Progenitor cell of endocrine pancreas (in vitro differentiated cells): ENCODE results near the gene CCDC40. TPM values are rescaled to one million over a fixed set of nuclear protein-coding genes. Genes with fewer than 3 reads are reported as not detected.

Experiments used
- DNase-seq: peaks from one replicate; pipeline ENCODE4 v3.0.0; 2021; ENCODE audit warnings: low spot score; ENCODE audit not compliant: unreplicated experiment
- H3K27ac Mint-ChIP-seq: 2 replicates; pipeline ENCODE4 v1.8.0; 2021; ENCODE audit warnings: mild to moderate bottlenecking, moderate library complexity, mixed read lengths
- H3K27me3 Mint-ChIP-seq: 2 replicates; pipeline ENCODE4 v1.8.0; 2021; ENCODE audit warnings: mixed read lengths
- H3K36me3 Mint-ChIP-seq: 2 replicates; pipeline ENCODE4 v1.8.0; 2022; ENCODE audit warnings: mixed read lengths; ENCODE audit not compliant: insufficient read depth
- H3K4me1 Mint-ChIP-seq: 2 replicates; pipeline ENCODE4 v1.8.0; 2021; ENCODE audit warnings: low read depth, mixed read lengths
- H3K4me3 Mint-ChIP-seq: 2 replicates; pipeline ENCODE4 v1.8.0; 2021; ENCODE audit warnings: low read depth, mild to moderate bottlenecking, moderate library complexity, mixed read lengths
- H3K9me3 Mint-ChIP-seq: 2 replicates; pipeline ENCODE4 v1.8.0; 2021; ENCODE audit warnings: low read depth, mixed read lengths
- total RNA-seq: library from RNA; stranded (reverse); gene quantifications from 2 replicates; pipeline ENCODE4 v1.2.1, GENCODE V29; 2021
- TF ChIP-seq, protein P1 (sequence below): fragments of 200-600 bp; sonication (generic); IDR thresholded peaks from one replicate; pipeline ENCODE4 v1.5.0; 2021; ENCODE audit warnings: antibody characterized with exemption, mild to moderate bottlenecking; ENCODE audit not compliant: unreplicated experiment

Gene CCDC40
- total RNA-seq, 1 donor from 2014 or later: 26.9 TPM

DNA sequence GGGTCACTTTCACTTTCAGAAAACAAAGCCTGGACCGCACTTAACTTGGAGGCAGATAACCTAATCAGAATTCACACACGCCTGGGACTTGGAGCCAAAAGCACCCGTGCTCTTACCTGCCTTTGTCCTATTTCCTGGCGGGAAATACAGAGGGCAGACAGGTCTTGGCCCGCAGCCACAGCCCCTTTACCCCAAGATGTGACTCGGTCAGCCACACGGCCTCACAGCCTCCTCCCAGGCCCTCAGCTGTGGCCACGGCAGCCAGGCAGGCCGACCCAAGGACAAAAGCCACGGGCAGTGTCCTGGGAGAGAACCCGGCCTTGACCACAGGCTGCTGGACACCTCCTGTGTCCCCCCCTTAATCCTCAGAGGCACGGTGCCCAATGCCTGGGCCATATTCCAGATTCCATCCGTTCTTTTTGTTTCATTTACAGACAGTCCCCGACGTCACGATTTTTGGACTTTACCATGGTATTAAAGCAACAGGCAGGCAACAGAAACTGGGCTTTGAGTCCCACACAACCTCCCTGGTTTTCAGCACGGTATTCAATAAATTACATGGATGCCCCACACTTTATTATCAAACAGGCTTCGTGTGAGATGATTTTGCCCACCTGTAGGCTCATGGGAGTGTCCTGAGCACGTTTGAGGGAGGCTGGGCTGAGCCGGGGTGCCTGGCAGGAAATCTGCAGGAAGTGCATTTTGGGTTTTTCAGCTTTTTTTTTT, 34.8 kb downstream of the CCDC40 start:
- TF ChIP-seq, protein P1, sequence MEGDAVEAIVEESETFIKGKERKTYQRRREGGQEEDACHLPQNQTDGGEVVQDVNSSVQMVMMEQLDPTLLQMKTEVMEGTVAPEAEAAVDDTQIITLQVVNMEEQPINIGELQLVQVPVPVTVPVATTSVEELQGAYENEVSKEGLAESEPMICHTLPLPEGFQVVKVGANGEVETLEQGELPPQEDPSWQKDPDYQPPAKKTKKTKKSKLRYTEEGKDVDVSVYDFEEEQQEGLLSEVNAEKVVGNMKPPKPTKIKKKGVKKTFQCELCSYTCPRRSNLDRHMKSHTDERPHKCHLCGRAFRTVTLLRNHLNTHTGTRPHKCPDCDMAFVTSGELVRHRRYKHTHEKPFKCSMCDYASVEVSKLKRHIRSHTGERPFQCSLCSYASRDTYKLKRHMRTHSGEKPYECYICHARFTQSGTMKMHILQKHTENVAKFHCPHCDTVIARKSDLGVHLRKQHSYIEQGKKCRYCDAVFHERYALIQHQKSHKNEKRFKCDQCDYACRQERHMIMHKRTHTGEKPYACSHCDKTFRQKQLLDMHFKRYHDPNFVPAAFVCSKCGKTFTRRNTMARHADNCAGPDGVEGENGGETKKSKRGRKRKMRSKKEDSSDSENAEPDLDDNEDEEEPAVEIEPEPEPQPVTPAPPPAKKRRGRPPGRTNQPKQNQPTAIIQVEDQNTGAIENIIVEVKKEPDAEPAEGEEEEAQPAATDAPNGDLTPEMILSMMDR: no peak

DNA sequence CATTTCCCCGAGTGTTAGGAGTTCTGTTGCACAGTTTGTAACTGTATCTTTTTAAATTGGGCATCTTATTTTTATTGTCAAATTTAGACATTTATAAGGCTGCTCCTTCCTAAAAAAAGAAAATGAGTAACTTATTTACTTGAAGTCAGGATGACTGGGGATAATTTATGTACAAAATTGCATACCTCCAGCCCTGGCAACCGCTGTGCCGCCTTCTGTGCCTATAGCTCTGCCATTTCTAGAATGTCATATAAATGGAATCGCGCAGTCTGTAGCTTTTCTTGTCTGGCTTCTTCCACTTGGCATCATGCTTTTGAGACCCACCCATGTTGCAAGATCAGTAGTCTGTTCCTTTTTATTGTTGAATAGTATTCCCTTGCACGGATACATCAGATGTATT, 36.0 kb downstream of the CCDC40 start:
- H3K4me3 Mint-ChIP-seq: no peak overlapping the region
- DNase-seq: no peak
- H3K27ac Mint-ChIP-seq: no peak overlapping the region
- H3K4me1 Mint-ChIP-seq: peaks cover 7% of the 10 kb centered on the region
- no peaks in the 10 kb centered on the region for H3K36me3 Mint-ChIP-seq
- no peaks in the 10 kb centered on the region for H3K27me3 Mint-ChIP-seq
- no peaks in the 10 kb centered on the region for H3K9me3 Mint-ChIP-seq
- TF ChIP-seq, protein P1: no peak

More for the DNA sequence above, 34.8 kb downstream of the CCDC40 start:
- Mint-ChIP-seq H3K36me3 (peaks cover 1% of the 10 kb centered on the region), H3K4me3 (no peak overlapping the region), H3K27me3 (no peaks in the 10 kb centered on the region), H3K4me1 (peaks cover 7% of the 10 kb centered on the region), H3K9me3 (no peaks in the 10 kb centered on the region), H3K27ac (no peak overlapping the region)
- no peak for DNase-seq

DNA sequence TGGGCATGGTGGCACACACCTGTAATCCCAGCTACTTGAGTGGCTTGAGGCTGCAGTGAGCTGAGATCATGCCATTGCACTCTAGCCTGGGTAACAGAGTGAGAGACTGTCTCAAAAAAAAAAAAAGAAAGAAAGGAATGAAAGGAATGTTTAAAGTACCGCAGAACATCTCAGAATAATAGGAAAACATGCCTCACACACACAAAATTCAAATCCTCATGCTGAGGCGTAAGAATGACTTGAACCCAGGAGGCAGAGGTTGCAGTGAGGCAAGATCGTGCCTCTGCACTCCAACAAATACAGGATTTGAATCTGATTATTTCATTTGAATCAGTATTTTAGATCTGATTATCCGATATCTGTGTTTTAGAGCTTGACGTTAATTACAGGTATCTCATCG, 43.6 kb downstream of the CCDC40 start:
- H3K27me3 Mint-ChIP-seq: no peaks in the 10 kb centered on the region
- H3K36me3 Mint-ChIP-seq: peaks cover 4% of the 10 kb centered on the region
- TF ChIP-seq, protein P1: no peak
- no peak overlapping the region for H3K27ac Mint-ChIP-seq
- no peak overlapping the region for H3K4me3 Mint-ChIP-seq
- H3K4me1 Mint-ChIP-seq: no peaks in the 10 kb centered on the region
- no peak for DNase-seq
- no peaks in the 10 kb centered on the region for H3K9me3 Mint-ChIP-seq

DNA sequence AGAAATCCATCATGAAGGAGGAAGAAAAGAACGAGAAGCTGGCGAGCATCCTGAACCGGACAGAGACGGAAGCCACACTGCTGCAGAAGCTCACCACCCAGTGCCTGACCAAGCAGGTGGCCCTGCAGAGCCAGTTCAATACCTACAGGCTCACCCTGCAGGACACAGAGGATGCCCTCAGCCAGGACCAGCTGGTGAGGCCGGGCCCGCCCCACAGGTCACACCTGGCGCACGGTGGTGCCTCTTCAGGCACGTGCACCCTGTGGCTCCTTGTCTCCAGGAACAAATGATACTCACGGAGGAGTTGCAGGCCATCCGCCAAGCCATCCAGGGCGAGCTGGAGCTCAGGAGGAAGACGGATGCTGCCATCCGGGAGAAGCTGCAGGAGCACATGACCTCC, 45.2 kb downstream of the CCDC40 start:
- H3K27ac Mint-ChIP-seq: no peak overlapping the region
- no peak overlapping the region for H3K4me3 Mint-ChIP-seq
- TF ChIP-seq, protein P1: no peak
- no peaks in the 10 kb centered on the region for H3K27me3 Mint-ChIP-seq
- no peak for DNase-seq
- peaks cover 4% of the 10 kb centered on the region for H3K36me3 Mint-ChIP-seq
- no peaks in the 10 kb centered on the region for H3K9me3 Mint-ChIP-seq
- no peaks in the 10 kb centered on the region for H3K4me1 Mint-ChIP-seq

DNA sequence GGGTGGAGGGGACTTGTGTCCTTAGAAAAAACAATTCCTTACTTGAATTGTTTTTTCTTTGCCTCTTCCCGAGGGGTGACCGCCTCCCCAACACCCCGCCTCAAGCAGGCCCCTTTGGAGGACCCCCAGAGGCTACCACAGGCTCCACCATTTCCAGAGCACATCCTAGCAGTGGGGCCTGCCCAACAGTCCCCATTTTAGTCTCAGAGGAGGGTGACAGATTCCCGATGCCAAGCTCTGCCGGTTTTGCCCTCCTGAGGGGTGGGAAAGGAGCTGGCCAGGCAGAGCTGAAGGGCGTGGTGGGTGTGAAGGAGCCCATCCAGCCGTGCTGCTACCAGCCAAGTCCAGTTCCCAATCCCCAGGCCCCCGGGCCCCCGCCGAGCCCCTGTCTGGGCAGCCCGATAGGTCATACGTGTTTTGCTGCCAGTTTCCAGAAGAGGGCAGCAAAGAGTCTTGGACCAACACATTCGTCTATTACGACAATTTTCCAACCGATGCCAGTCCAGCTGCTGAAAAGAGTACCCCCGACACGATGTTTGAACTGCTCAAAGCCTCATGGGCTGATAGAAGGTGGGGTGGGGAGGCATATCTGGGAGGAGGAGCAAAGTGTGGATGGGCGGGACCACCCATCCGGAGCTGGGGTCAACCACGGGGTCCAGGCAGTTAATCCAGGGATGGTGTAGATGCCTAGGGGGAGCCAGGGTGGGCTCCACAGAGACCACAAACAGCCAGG, 46.1 kb downstream of the CCDC40 start:
- TF ChIP-seq, protein P1: peak; percentile 72
- peak overlapping the region; percentile 59 for H3K27ac Mint-ChIP-seq
- peaks cover 2% of the 10 kb centered on the region for H3K36me3 Mint-ChIP-seq
- H3K9me3 Mint-ChIP-seq: no peaks in the 10 kb centered on the region
- peak; percentile 61 for DNase-seq
- no peaks in the 10 kb centered on the region for H3K4me1 Mint-ChIP-seq
- H3K4me3 Mint-ChIP-seq: no peak overlapping the region
- H3K27me3 Mint-ChIP-seq: no peaks in the 10 kb centered on the region
